Keratinocyte (primary cell): ENCODE results near the gene IGFBP3. TPM values are rescaled to one million over a fixed set of nuclear protein-coding genes. Genes with fewer than 3 reads are reported as not detected.
A peak's percentile ranks its signal among the peaks of the same experiment; 100 is the strongest.

Experiments
- DNase-seq: peaks from one replicate; pipeline ENCODE4 v3.0.0-alpha.2; 2011; ENCODE audit warnings: low read depth, missing footprints, low spot score
- FAIRE-seq: peaks from 2 replicates; lab custom pipeline; 2011; peaks lifted over from hg19 to GRCh38; lab: Jason Lieb, UNC
- H2AFZ ChIP-seq: 2 replicates; pipeline ENCODE4 v1.6.0; 2012; ENCODE audit warnings: low read length, control low read depth, inconsistent platforms; ENCODE audit not compliant: control insufficient read depth
- H3K27ac ChIP-seq: 2 replicates; pipeline ENCODE4 v1.5.1; 2011; ENCODE audit warnings: low read length; ENCODE audit not compliant: control insufficient read depth, insufficient read depth
- H3K27me3 ChIP-seq: 3 replicates; pipeline ENCODE4 v1.6.0; 2011; ENCODE audit warnings: low read length; ENCODE audit not compliant: control insufficient read depth, insufficient read depth; ENCODE audit errors: extremely low read depth
- H3K36me3 ChIP-seq, 2 experiments: 2 replicates in 1 of 2; 3 replicates in 1 of 2; pipeline ENCODE4 v1.5.1; 2011; ENCODE audit warnings: low read length in 2 of 2, mild to moderate bottlenecking in 1 of 2; ENCODE audit not compliant: control insufficient read depth in 2 of 2, insufficient read depth in 2 of 2; ENCODE audit errors: extremely low read depth in 1 of 2
- H3K4me1 ChIP-seq: 3 replicates; pipeline ENCODE4 v1.5.1; 2011; ENCODE audit warnings: low read length; ENCODE audit not compliant: control insufficient read depth, insufficient read depth; ENCODE audit errors: extremely low read depth
- H3K4me2 ChIP-seq: 3 replicates; pipeline ENCODE4 v1.6.0; 2011; ENCODE audit warnings: low read depth, low read length; ENCODE audit not compliant: control insufficient read depth, insufficient read depth; ENCODE audit errors: extremely low read depth
- H3K4me3 ChIP-seq, 3 experiments: fragments of 200-600 bp in 1 of 3; sonication (generic) in 1 of 3; 2 replicates in 2 of 3; 3 replicates in 1 of 3; pipeline ENCODE4 v1.5.1; 2011 to 2016; ENCODE audit warnings: low read length in 3 of 3, mild to moderate bottlenecking in 3 of 3, control low read depth in 2 of 3, inconsistent platforms in 1 of 3, low read depth in 1 of 3, mixed read lengths in 1 of 3, mixed run types in 1 of 3, moderate library complexity in 1 of 3; ENCODE audit not compliant: control insufficient read depth in 2 of 3, insufficient read depth in 2 of 3; ENCODE audit errors: extremely low read depth in 1 of 3
- H3K79me2 ChIP-seq: 2 replicates; pipeline ENCODE4 v1.6.0; 2012; ENCODE audit warnings: low read length; ENCODE audit not compliant: control insufficient read depth, insufficient read depth
- H3K9ac ChIP-seq: 3 replicates; pipeline ENCODE4 v1.6.0; 2011; ENCODE audit warnings: low read length; ENCODE audit not compliant: control insufficient read depth, insufficient read depth; ENCODE audit errors: extremely low read depth
- H3K9me1 ChIP-seq: 3 replicates; pipeline ENCODE4 v1.6.0; 2011; ENCODE audit warnings: low read length; ENCODE audit not compliant: control insufficient read depth, insufficient read depth; ENCODE audit errors: extremely low read depth
- H3K9me3 ChIP-seq: 2 replicates; pipeline ENCODE4 v1.5.1; 2012; ENCODE audit warnings: low read depth, low read length; ENCODE audit not compliant: control insufficient read depth
- H4K20me1 ChIP-seq: 3 replicates; pipeline ENCODE4 v1.6.0; 2011; ENCODE audit warnings: low read length; ENCODE audit not compliant: control insufficient read depth, insufficient read depth; ENCODE audit errors: extremely low read depth
- EZH2 ChIP-seq: IDR thresholded peaks from one replicate; pipeline ENCODE4 v1.6.1; 2012; ENCODE audit warnings: inconsistent platforms, mild to moderate bottlenecking, low read length, moderate library complexity
- dilution Hi-C: fragments of 300-500 bp; cut with MboI; formaldehyde crosslinking; loops from one replicate; pipeline ENCODE4 v1.7.0; 2020; ENCODE audit warnings: low sequenced_read_pairs; ENCODE audit not compliant: extremely low pct_ligation_motif_present
- polyA plus RNA-seq, 5 experiments: library from polyadenylated mRNA; depleted of rRNA in 3 of 5; stranded (reverse) in 3 of 5; stranded (forward) in 1 of 5; unstranded in 1 of 5; fragments of >200 nt; gene quantifications; 1 replicate in 1 of 5; 2 replicates in 3 of 5; 3 replicates in 1 of 5; pipeline versions ENCODE4 v1.2.1 to v1.2.3, GENCODE V29; 2011 to 2012; ENCODE audit warnings: missing spikeins in 2 of 5, low read depth in 1 of 5, low replicate concordance in 1 of 5
- TF ChIP-seq, protein P1 (sequence below), 3 experiments: IDR thresholded peaks in 1 of 3; conservative IDR thresholded peaks in 1 of 3; optimal IDR thresholded peaks in 1 of 3; 2 replicates in 2 of 3; 3 replicates in 1 of 3; pipeline versions ENCODE3 to v1.5.1; 2011; ENCODE audit warnings: low read length in 3 of 3, mild to moderate bottlenecking in 3 of 3, moderate library complexity in 2 of 3, control low read depth in 1 of 3, inconsistent platforms in 1 of 3; ENCODE audit not compliant: insufficient read depth in 2 of 3; ENCODE audit errors: extremely low read depth in 1 of 3

Gene IGFBP3
- polyA plus RNA-seq, 1 donor (not counting 4 experiments of a cell fraction or from before 2014, with no cell fraction given): 14.0 TPM

DNA sequence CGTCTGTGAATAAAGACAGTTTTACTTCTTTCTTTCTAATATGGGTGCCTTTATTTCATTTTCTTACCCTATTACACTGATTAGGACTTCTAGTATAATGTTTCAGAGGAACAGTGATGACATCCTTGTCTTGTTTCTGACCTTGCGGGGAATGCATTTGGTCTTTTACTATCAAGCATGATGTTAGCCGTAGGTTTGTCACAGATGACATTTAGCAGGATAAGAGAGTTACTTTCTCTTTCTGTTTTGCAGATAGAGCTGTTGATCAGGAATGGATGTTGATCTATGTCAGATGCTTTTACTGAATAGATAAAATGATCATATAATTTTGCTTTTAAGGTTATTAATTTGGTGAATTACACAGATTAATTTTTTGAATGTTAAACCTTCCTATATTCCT, 6.6 kb upstream of the IGFBP3 start:
- Histone ChIP-seq H3K79me2 (no peaks in the 10 kb centered on the region), H3K9me1 (no peaks in the 10 kb centered on the region), H3K4me3 (no peak overlapping the region), H3K27me3 (no peaks in the 10 kb centered on the region), H3K36me3 (no peaks in the 10 kb centered on the region), H3K9ac (no peak overlapping the region), H3K4me1 (peaks cover 13% of the 10 kb centered on the region), H3K9me3 (no peaks in the 10 kb centered on the region), H4K20me1 (no peaks in the 10 kb centered on the region), H3K27ac (no peak overlapping the region), H2AFZ (no peak overlapping the region), H3K4me2 (no peak overlapping the region)
- no peak for TF ChIP-seq EZH2
- TF ChIP-seq, protein P1, sequence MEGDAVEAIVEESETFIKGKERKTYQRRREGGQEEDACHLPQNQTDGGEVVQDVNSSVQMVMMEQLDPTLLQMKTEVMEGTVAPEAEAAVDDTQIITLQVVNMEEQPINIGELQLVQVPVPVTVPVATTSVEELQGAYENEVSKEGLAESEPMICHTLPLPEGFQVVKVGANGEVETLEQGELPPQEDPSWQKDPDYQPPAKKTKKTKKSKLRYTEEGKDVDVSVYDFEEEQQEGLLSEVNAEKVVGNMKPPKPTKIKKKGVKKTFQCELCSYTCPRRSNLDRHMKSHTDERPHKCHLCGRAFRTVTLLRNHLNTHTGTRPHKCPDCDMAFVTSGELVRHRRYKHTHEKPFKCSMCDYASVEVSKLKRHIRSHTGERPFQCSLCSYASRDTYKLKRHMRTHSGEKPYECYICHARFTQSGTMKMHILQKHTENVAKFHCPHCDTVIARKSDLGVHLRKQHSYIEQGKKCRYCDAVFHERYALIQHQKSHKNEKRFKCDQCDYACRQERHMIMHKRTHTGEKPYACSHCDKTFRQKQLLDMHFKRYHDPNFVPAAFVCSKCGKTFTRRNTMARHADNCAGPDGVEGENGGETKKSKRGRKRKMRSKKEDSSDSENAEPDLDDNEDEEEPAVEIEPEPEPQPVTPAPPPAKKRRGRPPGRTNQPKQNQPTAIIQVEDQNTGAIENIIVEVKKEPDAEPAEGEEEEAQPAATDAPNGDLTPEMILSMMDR (optimal IDR thresholded peaks at IDR 0.05 in 1 of 3, IDR thresholded peaks at IDR 0.05 in 1 of 3, conservative IDR thresholded peaks at IDR 0.05 in 1 of 3; ENCODE audit: extremely low read depth in 1 of 3, insufficient read depth in 2 of 3, low read length in 3 of 3): no peak
- DNase-seq (no peak), FAIRE-seq (no peak)
- dilution Hi-C loops: loop anchor here (10.0 kb wide), 1 partner anchor 427 kb away; no protein-coding TSS in a partner anchor

DNA sequence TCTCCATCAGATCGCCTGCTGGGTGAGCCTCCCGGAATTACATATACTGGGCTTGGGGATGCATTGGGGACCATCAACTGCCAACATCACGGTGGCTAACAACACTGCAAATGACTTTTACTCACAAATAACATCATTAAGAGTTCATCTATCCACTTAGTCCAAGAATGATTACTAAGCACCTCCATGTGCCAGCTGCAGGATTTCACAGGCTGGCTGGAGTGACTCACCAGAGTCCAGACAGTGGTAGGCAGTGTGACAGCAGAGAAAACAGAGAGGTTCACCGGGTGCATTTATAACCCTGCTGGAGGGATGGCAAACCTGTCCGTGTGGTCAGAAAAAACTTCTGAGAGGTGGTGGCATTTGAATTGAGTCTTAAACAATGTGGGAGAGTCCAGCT, 3.2 kb upstream of the IGFBP3 start:
- H3K27ac ChIP-seq: no peak overlapping the region
- FAIRE-seq (peak; percentile 34), DNase-seq (peak; percentile 40)
- no peaks in the 10 kb centered on the region for H3K79me2 ChIP-seq
- H3K27me3 ChIP-seq: peaks cover 22% of the 10 kb centered on the region
- peaks cover 28% of the 10 kb centered on the region for H3K4me1 ChIP-seq
- H3K4me2 ChIP-seq: peak overlapping the region; percentile 14
- no peaks in the 10 kb centered on the region for H3K9me1 ChIP-seq
- no peak overlapping the region for H3K4me3 ChIP-seq
- no peak overlapping the region for H2AFZ ChIP-seq
- H4K20me1 ChIP-seq: no peaks in the 10 kb centered on the region
- no peaks in the 10 kb centered on the region for H3K9me3 ChIP-seq
- dilution Hi-C loops: loop anchor here (10.0 kb wide), 1 partner anchor 431 kb away; no protein-coding TSS in a partner anchor
- H3K9ac ChIP-seq: no peak overlapping the region
- no peaks in the 10 kb centered on the region for H3K36me3 ChIP-seq
- TF ChIP-seq EZH2: no peak
- TF ChIP-seq, protein P1 (optimal IDR thresholded peaks at IDR 0.05 in 1 of 3, IDR thresholded peaks at IDR 0.05 in 1 of 3, conservative IDR thresholded peaks at IDR 0.05 in 1 of 3; ENCODE audit: extremely low read depth in 1 of 3, insufficient read depth in 2 of 3, low read length in 3 of 3): peak in 2 of 3 experiments; percentile 5 to 17
